ENCODE measurements around the gene MEGF6.
A peak's percentile ranks its signal among the peaks of the same experiment; 100 is the strongest.

Gene MEGF6

DNA sequence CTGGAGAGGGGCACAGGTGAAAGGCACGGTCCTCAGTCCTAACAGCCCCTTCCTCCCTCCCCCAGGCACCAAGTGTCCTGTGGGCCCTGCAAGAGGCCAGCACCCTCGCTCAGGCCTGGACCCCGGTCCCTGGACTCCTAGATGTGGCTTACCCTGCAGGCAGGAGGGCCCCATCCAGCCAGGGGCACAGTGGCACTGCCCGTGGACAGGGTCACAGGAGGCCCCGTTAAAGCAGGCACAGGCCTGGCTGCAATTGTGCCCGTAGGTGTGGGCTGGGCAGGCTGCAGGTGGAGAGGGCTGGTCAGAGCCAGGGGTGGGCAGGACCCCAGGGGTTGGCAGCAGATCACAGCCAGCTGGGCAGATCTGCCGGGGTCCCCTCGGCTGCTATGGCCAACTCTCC lies 112.3 kb downstream of the MEGF6 start:
- DNase-seq = no peak

- no peak for DNase-seq
Observed at GRCh38 chr1:3498246-3498930, 112.9 kb downstream of the MEGF6 start.

DNA sequence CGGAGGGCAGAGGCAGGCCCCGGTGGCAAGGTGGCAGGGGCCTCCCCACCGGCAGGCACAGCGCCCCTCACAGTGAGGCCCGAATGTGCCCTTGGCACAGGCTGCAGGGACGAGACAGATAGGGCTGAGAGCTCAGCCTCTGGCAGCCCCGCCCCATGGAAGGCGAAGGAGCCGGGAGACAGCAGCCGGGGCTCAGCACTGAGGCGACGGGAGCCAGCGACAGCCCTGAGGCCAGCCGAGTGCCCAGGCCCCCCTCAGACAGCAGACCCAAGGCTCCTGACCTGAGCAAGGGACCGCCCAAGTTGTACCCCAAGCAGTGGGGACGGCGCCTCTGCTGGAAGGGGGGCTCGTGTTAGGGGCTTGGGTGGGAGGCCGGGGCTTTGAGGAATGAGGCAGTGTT lies 113.8 kb downstream of the MEGF6 start:
- no peak for DNase-seq

DNA sequence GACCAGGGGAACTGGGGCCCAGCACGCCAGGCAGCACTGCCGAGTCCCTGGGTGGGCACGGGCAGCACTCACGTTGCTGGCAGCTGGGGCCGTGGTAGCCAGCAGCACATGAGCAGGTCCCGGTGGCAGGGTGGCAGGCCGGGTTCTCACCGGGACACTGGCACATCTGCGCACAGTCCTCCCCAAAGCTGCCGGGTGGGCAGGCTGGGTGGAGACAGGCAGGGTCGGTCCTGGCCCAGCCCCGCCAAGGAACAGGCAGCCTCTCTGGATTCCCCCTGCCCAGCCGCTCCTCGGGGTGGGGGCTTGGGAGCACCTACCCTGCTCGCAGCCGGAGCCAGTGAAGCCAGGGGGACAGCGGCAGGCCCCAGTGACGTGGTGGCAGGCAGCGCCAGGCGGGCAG lies 114.4 kb downstream of the MEGF6 start:
- no peak for DNase-seq

DNA sequence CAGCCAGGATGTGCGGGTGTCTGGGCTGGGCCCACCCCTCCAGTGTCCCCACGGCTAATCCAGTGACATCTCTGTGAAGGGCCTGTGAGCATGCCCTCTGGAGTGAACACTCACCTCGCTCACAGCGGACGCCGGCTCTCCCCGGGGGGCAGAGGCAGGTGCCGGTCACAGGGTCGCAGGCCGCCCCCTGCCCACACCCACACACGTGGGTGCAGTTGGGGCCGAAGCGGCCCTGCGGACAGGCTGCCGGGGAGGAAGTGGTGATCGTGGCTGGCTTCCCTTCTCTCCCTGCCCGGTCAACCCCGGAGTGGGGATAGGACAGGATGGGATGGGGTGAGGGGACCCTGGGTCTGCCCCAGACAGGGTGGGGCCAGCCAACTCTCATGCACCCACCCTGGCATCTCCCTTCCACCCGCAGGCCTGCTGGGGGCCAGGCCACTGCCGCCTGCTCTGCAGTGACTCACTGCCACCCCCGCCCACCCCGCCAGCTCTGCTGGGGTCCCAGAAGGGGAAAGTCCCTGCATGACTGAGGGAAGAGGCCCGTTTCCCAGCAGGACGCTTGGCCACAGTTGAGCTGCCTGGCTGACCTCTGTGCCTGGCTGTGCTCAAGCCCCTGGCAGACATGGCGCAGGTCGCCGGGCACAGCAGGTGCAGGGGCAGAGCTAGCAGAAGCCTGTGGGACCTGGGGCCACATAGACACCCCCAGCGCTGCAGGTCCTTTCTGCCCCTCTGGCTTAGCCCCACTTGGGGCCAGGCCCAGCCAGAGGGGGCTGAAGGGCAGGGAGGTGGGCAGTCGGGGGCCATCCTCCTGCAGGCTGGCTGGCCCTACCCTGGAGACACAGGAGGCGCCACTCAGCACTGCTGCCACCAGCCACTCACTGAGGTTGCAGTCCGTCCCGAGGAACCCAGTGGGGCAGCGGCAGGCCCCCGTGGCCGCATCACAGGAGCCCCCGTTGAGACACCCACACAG lies 115.2 kb downstream of the MEGF6 start:
- no peak for DNase-seq

- no peak for DNase-seq
Observed at GRCh38 chr1:3494321-3495308, 116.7 kb downstream of the MEGF6 start.

DNA sequence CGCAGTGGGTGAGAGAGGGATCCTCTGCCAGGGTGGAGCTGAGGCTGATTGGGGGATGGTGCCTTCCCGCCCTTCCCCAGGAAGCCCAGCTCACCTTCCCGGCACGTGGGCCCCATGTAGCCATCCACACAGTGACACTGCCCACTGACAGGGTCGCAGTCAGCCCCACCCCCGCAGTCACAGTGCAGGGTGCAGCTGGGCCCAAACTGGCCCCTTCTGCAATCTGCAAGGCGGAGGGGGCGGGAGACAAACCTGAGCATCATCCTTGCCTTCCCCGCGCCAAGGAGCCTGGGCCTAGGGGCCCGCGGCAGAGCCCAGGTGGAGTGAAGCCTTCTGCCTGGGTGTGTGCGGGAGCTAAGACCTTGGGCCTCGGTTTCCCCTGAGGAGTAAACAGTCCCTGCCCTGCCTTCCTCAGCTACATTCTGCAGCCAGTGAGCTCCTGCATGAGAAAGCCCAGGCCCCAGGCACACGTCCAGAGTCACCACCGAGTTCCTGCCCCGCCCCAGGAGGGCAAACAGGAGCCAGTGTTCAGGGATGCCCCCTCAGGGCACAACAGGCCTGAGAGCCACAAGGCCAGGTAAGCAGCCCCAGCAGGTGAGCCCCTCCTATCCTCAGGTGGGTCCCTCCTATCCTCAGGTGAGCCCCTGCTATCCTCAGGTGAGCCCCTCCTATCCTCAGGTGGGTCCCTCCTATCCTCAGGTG lies 118.6 kb downstream of the MEGF6 start:
- no peak for DNase-seq

DNA sequence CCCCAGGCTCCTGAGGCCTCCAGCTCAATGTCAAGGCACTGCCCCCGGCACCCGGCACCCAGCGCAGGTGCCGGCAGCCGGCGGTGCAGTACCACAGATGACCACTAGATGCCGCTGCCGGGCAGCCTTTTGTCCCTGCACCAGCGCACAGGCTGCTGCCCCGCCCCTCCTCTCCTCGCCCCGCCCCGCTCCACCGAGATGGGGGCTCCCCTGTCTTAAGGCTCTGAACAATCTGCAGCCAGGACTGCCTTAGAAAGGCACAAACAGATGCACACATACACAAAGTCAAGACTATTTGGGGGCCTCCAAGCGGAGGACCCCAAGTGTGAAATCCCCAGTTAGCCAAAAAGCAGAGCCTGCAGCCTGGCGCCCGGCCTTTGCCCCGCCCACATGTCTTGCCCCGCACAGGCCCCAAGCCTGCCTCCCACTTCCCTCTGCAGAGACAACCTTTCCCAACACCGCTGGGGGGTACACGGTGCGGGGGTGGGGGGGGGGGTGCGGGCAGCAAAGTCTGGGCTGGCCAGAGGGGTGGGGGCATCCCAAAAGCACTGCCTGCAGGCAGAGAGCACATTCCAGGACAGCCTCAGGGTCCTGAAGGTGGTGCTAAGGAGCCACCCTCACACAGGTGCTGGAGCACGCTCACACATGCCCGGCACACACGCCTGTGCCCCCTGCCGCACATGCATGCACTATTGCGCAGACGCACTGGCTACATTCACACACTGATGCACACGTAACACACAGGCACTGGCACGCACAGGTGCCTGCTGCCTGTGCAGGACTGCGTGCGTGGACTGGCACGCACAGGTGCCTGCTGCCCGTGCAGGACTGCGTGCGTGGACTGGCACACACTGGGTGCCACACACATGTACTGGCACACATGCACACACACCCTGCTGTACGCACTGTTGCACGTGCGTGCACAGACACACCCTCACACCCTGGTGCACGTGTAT lies 119.7 kb downstream of the MEGF6 start:
- DNase-seq = peak; percentile 57 to 70

DNA sequence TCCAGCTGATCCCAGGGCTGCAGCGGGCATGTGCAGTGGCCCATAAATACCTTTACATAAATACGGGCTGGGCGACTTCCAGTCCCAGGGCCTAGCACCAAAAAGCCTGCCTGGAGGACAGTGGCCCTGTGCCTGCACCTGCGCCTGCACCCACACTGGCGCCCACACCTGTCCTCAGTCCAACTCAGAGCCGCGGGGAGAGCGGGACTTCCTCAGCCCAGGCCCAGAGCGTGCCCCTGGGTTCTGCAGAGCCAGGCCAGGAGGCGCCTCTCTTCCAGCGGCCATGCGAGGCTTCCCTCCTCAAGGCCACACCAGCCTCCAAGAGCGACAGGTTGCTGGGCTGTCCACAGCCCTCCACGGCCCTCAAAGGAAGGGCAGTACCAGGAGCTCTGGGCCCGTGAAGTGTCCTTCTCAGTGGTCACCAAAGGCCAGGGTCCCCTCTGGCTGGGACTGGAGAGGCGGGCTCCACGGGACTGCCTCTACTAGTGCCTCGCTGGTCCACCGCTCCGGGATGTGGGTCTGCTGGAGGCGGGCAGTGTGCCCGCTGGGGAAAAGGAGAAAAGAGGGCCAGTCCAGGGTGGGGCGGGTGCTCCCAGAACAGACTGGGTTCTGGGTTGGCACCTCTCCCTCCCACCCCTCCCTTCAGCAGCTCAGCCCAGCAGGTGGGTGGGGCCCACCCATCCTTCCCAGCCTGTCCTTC lies 121.1 kb downstream of the MEGF6 start:
- DNase-seq = no peak

GRCh38 chr1:3488432-3488831 lies 122.9 kb downstream of the MEGF6 start:
- no peak for DNase-seq

- DNase-seq = no peak
Observed at GRCh38 chr1:3485016-3485415, 126.3 kb downstream of the MEGF6 start.

DNA sequence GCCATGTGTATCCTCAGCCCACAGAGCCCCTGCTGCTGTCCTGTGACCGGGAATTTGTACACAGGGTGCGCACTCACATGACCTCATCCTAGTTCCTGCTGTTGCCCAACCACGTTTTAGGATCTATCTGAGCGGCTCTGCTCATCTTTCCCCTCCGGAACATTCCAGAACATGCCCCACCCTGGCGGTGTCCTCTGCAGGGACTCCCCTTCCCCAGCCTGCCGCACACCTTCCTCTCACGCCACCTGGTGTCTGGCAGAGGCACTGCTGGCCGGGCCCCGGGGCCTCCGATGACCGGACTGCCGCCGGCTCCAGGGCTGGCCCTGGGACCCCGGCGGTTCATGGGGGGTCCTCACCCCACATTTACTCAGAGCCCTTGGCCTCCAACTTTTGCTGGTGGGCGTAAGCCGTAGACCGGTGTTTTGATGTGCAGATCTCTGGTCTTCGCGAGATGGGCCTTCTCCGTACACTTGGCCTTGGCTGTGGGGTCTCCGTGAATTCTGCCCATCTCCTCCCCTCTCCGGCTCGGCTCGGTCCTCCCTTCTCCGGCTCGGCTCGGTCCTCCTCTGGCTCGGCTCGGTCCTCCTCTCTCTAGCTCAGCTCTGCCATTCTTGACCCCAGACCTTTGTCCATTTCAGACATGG lies 127.4 kb downstream of the MEGF6 start:
- DNase-seq = no peak

DNA sequence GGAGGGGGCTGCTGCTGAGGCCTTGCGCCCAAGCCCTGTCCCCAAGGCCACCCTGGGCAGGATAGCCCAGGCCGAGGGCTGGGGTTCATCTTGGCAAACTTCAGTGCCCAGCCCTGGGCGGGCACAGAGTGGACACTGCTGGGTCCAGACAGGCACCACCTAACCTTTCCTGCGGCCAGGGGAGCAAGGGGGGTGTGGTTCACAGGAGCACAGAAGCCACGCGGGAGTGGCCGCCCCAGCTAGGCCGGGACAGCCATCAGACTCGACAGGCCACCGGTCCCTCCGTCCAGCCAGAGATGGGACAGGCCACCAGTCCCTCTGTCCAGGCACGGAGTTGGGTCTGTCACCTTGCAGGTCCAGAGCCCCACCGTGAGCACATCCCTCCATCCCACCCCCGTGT lies 127.9 kb downstream of the MEGF6 start:
- DNase-seq = no peak

GRCh38 chr1:3482378-3482849 lies 128.9 kb downstream of the MEGF6 start:
- DNase-seq = no peak

GRCh38 chr1:3481836-3482375 lies 129.4 kb downstream of the MEGF6 start:
- no peak for DNase-seq

GRCh38 chr1:3481046-3481445 lies 130.3 kb downstream of the MEGF6 start:
- DNase-seq = no peak

- DNase-seq = no peak
Observed at GRCh38 chr1:3480369-3480719, 131.0 kb downstream of the MEGF6 start.

DNA sequence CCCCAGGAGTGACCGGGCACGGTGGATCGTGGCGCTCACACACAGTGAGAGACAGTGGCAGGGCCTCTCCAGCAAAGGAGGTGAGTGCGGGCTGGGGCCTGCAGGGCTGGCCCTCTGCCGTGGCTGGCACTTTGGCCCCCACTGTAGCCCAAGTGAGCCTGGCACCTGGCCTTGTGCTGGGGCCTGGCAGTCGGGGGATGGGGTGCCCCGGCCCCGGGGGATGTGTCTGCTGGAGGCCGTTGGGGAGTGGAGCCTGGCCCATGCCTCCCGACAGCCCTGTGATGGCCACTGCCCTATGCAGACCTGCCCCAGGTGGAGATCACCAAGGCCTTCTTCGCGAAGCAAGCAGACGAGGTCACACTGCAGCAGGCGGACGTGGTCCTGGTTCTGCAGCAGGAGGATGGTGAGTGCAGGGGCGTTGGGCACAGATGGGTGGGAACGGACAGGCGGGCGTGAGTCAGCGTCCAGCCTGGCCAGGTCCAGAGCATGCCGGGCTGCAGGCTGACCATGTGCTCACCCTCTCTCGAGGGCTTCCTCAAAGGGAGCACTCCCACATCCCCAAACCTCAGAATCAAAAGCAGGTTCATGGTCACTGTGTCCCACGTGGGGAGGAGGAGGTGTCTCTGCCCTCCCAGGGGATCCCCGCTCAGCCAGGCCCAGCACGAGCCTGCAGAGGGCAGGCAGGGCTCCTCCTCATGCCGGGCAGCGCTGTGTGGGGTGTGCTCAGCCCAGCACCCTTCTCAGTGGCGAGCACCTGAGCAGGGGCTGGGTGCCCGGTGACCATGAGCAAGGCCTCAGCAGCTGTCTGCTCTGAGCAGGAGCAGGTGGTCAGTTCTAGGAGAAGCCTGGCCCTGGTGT lies 131.6 kb downstream of the MEGF6 start:
- no peak for DNase-seq

GRCh38 chr1:3478187-3478586 lies 133.1 kb downstream of the MEGF6 start:
- DNase-seq = no peak

Measured in bone marrow (tissue), 2 donors.